Activated CD4-positive, CD25-positive, alpha-beta regulatory T cell treated with anti-CD3 and anti-CD28 coated beads, Interleukin-2, amount 50 U/mL, for 72 hours (primary cell): ENCODE data around the gene DNAJB2.
A peak's percentile ranks its signal among the peaks of the same experiment; 100 is the strongest.

ENCODE experiments used
- DNase-seq: peaks from one replicate; pipeline ENCODE4 v3.0.0; 2021

The DNAJB2 gene

GRCh38 chr2:219261024-219261855 lies 17.9 kb upstream of the DNAJB2 start:
- DNase-seq: no peak

- DNase-seq: no peak
Measured at GRCh38 chr2:219266232-219266631, 12.9 kb upstream of the DNAJB2 start.

DNA sequence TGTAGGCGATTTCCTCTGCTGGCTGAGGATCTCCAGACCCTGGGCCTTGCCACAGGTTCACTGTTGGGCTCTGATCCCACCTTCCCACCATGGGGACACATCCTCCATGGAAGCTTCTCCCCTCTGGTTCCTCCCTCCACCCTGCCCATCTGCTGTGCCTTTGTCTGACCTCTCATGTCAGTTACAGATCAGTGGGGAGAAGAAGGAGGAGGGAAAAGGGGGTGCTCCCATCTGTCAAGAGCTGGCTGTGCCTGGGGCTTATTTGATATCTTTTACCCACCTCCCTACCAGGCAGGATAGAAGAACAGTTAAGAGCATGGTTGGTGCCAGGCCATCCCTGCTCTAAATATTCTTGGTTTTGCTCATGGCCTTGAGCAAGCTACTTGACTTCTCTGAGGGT lies 12.3 kb upstream of the DNAJB2 start:
- no peak for DNase-seq

DNA sequence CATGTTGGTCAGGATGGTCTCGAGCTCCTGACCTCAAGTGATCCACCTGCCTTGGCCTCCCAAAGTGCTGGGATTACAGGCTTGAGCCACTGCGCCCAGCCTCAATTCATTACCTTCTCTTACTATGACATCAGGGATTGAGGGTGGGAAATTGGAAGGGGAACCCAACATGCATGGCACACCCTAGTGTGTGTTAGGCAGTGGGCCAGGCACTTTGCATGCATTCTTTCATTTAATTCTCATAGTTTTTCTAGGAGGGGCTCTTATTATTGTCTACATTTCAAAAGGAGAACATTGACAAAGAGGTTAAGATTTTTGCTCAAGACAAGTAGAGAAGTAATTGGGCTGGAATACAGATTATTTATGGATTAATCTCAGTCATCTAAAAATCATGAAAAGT lies 10.9 kb upstream of the DNAJB2 start:
- DNase-seq: no peak

DNA sequence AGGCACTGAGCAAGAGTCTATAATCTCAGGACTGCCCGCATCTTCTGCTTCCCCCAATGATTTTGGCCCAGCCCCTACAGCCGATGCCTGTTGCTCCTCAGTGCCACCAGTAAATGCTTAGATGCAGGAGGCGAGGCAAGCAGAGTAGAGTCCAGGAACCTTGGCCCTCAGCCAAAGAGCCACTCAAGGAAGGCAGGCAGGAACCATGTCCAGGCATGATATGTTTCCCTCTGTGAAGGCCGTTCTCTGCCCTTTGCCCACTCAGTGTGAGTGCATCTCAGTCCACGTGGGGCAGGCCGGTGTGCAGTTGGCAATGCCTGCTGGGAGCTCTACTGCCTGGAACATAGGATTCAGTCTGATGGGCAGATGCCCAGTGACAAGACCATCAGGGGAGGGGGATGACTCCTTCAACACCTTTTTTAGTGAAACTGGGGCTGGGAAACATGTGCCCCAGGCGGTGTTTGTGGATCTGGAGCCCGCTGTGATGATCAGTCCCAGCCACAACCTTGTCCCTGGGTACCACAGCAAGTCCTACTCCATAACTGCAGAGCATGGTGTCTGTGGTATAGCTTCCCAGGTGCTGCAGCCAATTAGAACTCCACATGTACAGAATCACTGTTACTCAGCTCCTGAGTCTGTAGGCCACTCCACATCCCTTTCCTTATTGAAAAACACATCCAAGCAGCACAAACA lies 9.7 kb upstream of the DNAJB2 start:
- DNase-seq: no peak

DNA sequence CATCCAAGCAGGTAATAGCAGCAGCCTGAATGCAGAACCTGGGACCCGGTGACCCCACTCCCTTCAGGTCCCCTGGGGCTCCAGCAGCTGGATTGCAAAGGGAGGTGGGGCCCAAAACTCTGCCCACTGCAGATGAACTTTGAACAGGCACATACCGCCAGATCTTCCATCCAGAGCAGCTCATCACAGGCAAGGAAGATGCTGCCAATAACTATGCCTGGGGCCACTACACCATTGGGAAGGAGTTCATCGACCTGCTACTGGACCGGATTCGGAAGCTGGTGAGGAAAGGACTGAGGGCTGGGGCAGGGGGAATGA lies 9.2 kb upstream of the DNAJB2 start:
- DNase-seq: no peak

DNA sequence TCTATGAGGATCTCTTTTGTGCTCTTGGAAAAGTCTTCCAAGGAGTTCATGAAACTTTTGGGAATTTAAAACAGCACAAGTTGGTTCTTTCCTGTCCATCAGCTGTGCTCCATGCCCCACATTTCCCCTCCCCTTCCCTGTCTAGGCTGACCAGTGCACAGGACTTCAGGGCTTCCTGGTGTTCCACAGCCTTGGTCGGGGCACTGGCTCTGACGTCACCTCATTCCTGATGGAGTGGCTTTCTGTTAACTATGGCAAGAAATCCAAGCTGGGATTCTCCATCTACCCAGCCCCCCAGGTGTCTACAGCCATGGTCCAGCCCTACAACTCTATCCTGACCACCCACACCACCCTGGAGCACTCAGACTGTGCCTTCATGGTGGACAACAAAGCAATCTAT lies 8.1 kb upstream of the DNAJB2 start:
- DNase-seq: no peak

DNA sequence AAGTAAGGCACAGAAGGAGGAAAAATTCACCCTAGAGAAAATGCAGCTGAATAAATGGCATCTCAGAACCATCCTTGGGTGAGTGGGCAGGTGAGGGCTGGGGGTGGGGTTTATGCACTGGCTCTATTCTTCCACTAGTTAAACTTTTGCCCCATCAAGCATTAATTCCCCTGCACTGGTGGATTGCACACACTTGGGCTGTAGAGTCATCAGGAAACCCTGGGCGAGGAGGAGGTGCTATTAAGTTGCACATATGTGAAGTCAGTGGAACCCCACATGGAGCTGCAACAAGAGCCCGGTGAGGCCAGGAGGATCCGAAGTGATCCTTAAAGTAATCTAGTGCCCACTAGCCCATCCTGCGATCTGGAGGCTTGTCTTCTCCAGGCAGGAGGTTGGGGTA lies 6.8 kb upstream of the DNAJB2 start:
- no peak for DNase-seq

- no peak for DNase-seq
Measured at GRCh38 chr2:219272995-219273394, 6.2 kb upstream of the DNAJB2 start.

DNA sequence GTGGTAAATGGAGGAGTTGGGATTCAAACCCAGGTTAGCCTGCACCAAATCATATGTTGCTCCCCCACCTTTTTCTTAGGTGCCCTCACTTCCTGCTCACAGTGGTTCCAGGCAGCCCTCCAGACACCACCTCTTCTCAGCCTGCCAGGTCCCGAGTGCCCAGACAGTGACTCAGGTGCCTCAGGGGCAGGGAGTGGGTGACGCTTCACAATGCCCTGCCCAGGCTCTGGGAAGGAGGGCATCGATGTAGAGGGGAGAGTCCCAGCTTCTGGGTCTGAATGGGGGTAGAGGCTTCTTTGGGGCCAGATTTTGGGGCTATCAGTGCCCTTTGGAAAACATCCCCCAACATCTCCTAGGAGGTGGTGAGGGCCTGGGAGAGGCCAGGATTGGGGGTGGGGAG lies 5.2 kb upstream of the DNAJB2 start:
- no peak for DNase-seq

GRCh38 chr2:219274361-219274921 lies 4.7 kb upstream of the DNAJB2 start:
- no peak for DNase-seq

DNA sequence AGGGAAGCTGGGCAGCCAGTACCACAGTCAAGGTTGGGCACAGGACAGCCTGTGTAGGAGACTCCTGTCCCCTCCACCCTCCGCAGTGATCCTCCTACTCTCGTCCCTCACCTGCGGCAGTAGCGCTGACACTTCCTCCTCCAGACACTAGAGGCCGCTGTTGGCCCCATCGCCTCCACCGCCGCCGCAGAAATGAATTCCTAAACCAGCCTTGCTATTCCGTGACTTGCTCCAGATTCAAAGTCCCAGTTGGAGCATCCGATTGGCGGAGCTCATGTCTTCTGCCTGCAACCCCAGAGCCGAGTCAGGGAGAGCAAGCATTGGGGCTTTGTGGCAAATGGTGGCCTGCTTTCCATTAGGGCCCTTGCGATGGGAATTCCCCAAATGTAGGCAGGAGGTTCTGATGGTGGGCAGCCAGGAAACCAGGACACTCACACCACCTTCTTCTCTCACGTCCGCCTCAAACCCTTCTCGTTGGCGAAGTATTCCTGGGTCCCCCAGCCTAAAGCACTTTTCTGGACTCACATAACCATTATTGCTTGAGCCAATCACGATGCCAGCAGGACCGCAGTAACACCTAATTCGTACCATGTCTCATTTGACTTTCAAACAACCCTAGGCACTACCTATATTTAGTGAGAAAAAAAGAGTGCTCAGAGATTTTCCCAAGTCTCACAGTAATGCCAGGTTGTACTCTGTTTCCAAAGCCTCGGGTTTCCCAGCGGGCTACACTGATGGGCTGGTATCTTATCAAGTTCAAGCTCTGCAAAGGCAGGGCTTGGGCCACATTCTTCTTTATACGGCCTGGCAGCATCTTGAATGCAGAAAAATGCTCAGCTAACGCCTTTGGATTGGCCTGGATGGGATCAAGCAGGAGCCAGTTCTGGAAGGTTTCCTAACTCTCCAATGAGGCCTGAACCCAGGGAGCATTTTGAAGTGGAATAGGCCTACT lies 1.2 kb upstream of the DNAJB2 start:
- DNase-seq: peak; percentile 81

DNA sequence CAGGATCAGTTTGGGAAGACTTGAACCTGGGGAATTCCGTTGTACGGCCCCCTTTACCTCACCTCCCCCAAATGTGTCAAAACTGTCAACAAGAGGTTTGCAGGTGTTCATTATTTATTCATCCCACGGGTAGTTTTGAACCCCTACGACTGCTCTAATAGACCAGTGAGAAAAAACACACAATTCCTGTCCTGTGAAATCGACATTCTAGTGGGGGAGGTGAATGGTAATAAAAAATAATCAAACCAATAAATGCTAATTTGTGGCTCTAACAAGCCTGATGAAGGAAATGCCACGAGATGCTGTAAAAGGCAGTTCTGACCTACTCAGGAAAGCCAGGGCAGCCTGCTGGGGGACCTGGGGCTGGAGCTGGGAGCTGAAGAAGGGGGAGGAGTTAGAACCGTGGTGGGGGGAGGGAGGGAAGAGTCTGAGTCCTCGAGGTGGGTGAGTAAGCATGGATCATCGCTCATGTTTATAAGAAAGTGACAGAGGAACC lies 463 bp upstream of the DNAJB2 start:
- DNase-seq: no peak

- DNase-seq: no peak
Measured at GRCh38 chr2:219279916-219280516, 850 bp downstream of the DNAJB2 start.

GRCh38 chr2:219280651-219281050 lies 1.5 kb downstream of the DNAJB2 start:
- no peak for DNase-seq

DNA sequence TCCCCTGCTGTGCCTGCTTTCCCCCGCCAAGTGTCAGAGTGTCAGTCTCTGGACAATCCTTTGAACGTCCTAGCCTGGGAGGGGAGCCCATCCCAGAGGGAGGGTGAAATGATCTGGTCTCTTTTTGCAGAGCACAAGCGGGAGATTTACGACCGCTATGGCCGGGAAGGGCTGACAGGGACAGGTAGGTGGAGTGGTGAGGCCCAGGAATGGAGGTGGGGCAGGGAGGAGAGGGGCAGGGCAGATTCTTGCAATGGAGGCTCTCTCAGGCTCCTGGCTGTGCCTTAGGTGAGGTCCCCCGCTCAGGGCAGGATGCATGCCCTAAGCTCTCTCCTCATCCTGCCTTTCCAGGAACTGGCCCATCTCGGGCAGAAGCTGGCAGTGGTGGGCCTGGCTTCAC lies 2.4 kb downstream of the DNAJB2 start:
- no peak for DNase-seq

- no peak for DNase-seq
Measured at GRCh38 chr2:219282375-219282774, 3.2 kb downstream of the DNAJB2 start.

DNA sequence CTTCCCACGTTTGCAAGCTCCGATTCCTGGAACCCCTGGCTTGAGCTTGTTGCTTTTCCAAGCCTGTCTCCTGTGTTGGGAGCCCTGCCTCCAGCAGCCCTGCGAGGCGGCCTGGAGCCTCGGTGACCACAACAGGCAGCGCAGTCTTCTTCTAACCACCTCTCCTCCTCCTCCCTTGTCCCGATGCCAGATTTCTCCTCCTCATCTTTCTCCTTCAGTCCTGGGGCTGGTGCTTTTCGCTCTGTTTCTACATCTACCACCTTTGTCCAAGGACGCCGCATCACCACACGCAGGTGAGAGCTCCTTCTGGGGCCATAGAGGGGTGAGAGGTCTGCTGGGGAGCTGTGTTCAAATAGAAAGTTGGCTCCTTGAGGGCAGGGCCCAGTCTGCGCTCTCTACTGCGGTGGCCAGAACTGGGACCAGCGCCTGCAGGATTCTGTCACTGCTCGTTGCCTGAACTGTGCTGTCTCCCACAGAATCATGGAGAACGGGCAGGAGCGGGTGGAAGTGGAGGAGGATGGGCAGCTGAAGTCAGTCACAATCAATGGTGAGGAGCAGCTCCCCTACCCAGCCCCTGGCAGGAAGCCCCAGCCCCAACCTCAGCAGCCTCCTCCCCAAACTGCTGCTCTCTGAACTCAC lies 3.9 kb downstream of the DNAJB2 start:
- DNase-seq: no peak

DNA sequence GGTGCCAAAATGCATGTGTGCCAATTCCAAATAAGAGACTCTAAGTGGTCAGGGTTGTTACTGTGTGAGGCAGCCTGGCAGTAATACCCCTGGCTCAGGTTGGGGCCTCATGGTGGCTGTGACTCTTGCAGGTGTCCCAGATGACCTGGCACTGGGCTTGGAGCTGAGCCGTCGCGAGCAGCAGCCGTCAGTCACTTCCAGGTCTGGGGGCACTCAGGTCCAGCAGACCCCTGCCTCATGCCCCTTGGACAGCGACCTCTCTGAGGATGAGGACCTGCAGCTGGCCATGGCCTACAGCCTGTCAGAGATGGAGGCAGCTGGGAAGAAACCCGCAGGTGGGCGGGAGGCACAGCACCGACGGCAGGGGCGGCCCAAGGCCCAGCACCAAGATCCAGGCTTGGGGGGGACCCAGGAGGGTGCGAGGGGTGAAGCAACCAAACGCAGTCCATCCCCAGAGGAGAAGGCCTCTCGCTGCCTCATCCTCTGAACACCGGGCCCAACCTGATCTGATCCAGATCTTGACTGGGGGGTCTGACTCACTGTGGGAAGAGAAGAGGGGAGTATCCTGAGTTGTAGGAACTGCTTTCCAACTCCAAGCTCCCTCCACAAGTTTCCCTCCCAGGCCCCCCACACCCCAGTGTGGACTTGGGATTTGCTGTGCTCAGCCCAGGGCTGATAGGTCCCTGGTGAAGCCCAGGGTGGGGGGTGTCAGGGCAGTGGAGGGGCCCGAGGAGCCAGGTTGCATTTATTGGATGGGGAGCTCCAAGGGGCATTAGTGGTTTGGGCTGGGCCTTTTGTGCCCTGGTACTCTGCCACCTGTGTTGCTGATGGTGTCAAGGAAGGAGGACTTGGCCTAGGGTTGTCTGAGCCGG lies 5.6 kb downstream of the DNAJB2 start:
- no peak for DNase-seq

GRCh38 chr2:219285373-219285735 lies 6.2 kb downstream of the DNAJB2 start:
- DNase-seq: no peak

- DNase-seq: no peak
Measured at GRCh38 chr2:219285894-219286425, 6.8 kb downstream of the DNAJB2 start.
